HL-60 (cell line): Measurements from ENCODE around the gene PABPN1L.

Experiments used
- CTCF ChIP-seq: IDR thresholded peaks from one replicate; pipeline ENCODE4 v1.5.1; 2011; ENCODE audit warnings: low read length, control low read depth, inconsistent platforms; ENCODE audit not compliant: insufficient read depth
- SPI1 ChIP-seq: IDR thresholded peaks from 2 replicates; pipeline ENCODE4 v1.6.1; 2012; ENCODE audit warnings: low read depth, mild to moderate bottlenecking, borderline replicate concordance
- TF ChIP-seq, protein P1 (sequence below): IDR thresholded peaks from 2 replicates; pipeline ENCODE4 v1.6.1; 2012; ENCODE audit warnings: low read depth; ENCODE audit not compliant: insufficient replicate concordance

- no peak for TF ChIP-seq CTCF
- no peak for TF ChIP-seq SPI1
- TF ChIP-seq, protein P1, sequence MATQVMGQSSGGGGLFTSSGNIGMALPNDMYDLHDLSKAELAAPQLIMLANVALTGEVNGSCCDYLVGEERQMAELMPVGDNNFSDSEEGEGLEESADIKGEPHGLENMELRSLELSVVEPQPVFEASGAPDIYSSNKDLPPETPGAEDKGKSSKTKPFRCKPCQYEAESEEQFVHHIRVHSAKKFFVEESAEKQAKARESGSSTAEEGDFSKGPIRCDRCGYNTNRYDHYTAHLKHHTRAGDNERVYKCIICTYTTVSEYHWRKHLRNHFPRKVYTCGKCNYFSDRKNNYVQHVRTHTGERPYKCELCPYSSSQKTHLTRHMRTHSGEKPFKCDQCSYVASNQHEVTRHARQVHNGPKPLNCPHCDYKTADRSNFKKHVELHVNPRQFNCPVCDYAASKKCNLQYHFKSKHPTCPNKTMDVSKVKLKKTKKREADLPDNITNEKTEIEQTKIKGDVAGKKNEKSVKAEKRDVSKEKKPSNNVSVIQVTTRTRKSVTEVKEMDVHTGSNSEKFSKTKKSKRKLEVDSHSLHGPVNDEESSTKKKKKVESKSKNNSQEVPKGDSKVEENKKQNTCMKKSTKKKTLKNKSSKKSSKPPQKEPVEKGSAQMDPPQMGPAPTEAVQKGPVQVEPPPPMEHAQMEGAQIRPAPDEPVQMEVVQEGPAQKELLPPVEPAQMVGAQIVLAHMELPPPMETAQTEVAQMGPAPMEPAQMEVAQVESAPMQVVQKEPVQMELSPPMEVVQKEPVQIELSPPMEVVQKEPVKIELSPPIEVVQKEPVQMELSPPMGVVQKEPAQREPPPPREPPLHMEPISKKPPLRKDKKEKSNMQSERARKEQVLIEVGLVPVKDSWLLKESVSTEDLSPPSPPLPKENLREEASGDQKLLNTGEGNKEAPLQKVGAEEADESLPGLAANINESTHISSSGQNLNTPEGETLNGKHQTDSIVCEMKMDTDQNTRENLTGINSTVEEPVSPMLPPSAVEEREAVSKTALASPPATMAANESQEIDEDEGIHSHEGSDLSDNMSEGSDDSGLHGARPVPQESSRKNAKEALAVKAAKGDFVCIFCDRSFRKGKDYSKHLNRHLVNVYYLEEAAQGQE: no peak
Observed at GRCh38 chr16:88896238-88897070, 30.0 kb upstream of the PABPN1L start.
